HEK293 (cell line): ENCODE data around the gene INPP5F.

Experiments
- CTCF ChIA-PET: fragments of 350-600 bp; formaldehyde crosslinking; extraction: SDS; loops from one replicate; lab custom pipeline; 2021; ENCODE audit warnings: antibody characterized with exemption; lab: Yijun Ruan, JAX
- POLR2A ChIA-PET: fragments of 300-600 bp; formaldehyde crosslinking; extraction: SDS; loops from one replicate; lab custom pipeline; 2020; ENCODE audit warnings: antibody characterized with exemption, inconsistent platforms; lab: Yijun Ruan, JAX
- H3K27ac ChIP-seq: fragments of 200-500 bp; sonication (Bioruptor generic); 2 replicates; pipeline ENCODE4 v1.5.1; 2014; ENCODE audit warnings: low read depth, low read length, control low read depth, inconsistent platforms; ENCODE audit errors: extremely low read depth
- H3K36me3 ChIP-seq, 2 experiments: fragments of 200-500 bp in 1 of 2; sonication (Bioruptor generic) in 1 of 2; 1 replicate in 1 of 2; 2 replicates in 1 of 2; pipeline ENCODE4 v1.5.1; 2014 to 2017; ENCODE audit warnings: inconsistent platforms in 2 of 2, low read length in 2 of 2; ENCODE audit not compliant: control insufficient read depth in 2 of 2, insufficient read depth in 1 of 2
- H3K4me1 ChIP-seq: fragments of 200-500 bp; sonication (Bioruptor generic); 2 replicates; pipeline ENCODE4 v1.5.1; 2014; ENCODE audit warnings: mild to moderate bottlenecking, low read length, inconsistent platforms; ENCODE audit not compliant: control insufficient read depth, insufficient read depth
- H3K4me3 ChIP-seq: 2 replicates; pipeline ENCODE4 v1.5.1; 2011; ENCODE audit warnings: low read depth, mild to moderate bottlenecking, control low read depth, low read length, moderate library complexity
- H3K9me3 ChIP-seq: fragments of 200-500 bp; sonication (Bioruptor generic); 2 replicates; pipeline ENCODE4 v1.5.1; 2014; ENCODE audit warnings: low read depth, low read length, inconsistent platforms; ENCODE audit not compliant: control insufficient read depth, insufficient read depth
- GLIS2 ChIP-seq: fragments of 450-650 bp; formaldehyde crosslinking; IDR thresholded peaks from 2 replicates; pipeline ENCODE4 v1.5.1; 2016; ENCODE audit warnings: missing biosample characterization, missing genetic modification characterization
- KLF7 ChIP-seq: fragments of 450-650 bp; formaldehyde crosslinking; IDR thresholded peaks from 2 replicates; pipeline ENCODE4 v1.5.1; 2016; ENCODE audit warnings: missing biosample characterization, missing genetic modification characterization, borderline replicate concordance
- KLF9 ChIP-seq: fragments of 450-650 bp; formaldehyde crosslinking; IDR thresholded peaks from 2 replicates; pipeline ENCODE4 v1.5.1; 2016; ENCODE audit warnings: missing biosample characterization, missing genetic modification characterization, low read depth
- MYNN ChIP-seq: fragments of 450-650 bp; formaldehyde crosslinking; IDR thresholded peaks from 2 replicates; pipeline ENCODE4 v1.5.1; 2016; ENCODE audit warnings: missing biosample characterization, missing genetic modification characterization, borderline replicate concordance
- PATZ1 ChIP-seq: fragments of 450-650 bp; formaldehyde crosslinking; IDR thresholded peaks from 2 replicates; pipeline ENCODE4 v1.5.1; 2016; ENCODE audit warnings: missing biosample characterization, missing genetic modification characterization
- PRDM1 ChIP-seq: fragments of 450-650 bp; formaldehyde crosslinking; IDR thresholded peaks from 2 replicates; pipeline ENCODE4; 2016; ENCODE audit warnings: missing biosample characterization, missing genetic modification characterization
- SP7 ChIP-seq: fragments of 450-650 bp; formaldehyde crosslinking; IDR thresholded peaks from 2 replicates; pipeline ENCODE4 v1.5.1; 2016; ENCODE audit warnings: missing biosample characterization, missing genetic modification characterization
- ZBTB11 ChIP-seq: fragments of 450-650 bp; formaldehyde crosslinking; conservative IDR thresholded peaks from 2 replicates; pipeline ENCODE4 v1.5.1; 2016; ENCODE audit warnings: low read depth, missing biosample characterization, missing genetic modification characterization
- ZBTB26 ChIP-seq: fragments of 450-650 bp; formaldehyde crosslinking; optimal IDR thresholded peaks from 2 replicates; pipeline ENCODE3; 2016; ENCODE audit warnings: missing biosample characterization, mild to moderate bottlenecking, missing genetic modification characterization
- ZEB2 ChIP-seq: fragments of 450-650 bp; formaldehyde crosslinking; IDR thresholded peaks from 2 replicates; pipeline ENCODE4 v1.5.1; 2016; ENCODE audit warnings: missing biosample characterization, missing genetic modification characterization
- ZNF138 ChIP-seq: fragments of 450-650 bp; formaldehyde crosslinking; IDR thresholded peaks from 2 replicates; pipeline ENCODE4 v1.5.1; 2016; ENCODE audit warnings: missing biosample characterization, missing genetic modification characterization, borderline replicate concordance
- ZNF16 ChIP-seq: fragments of 450-650 bp; formaldehyde crosslinking; IDR thresholded peaks from 2 replicates; pipeline ENCODE4 v1.5.1; 2016; ENCODE audit warnings: low read depth, missing biosample characterization, missing genetic modification characterization
- ZNF175 ChIP-seq: fragments of 450-650 bp; formaldehyde crosslinking; IDR thresholded peaks from 2 replicates; pipeline ENCODE4 v1.5.1; 2016; ENCODE audit warnings: missing biosample characterization, missing genetic modification characterization
- ZNF18 ChIP-seq: fragments of 450-650 bp; formaldehyde crosslinking; IDR thresholded peaks from 2 replicates; pipeline ENCODE4 v1.5.1; 2016; ENCODE audit warnings: missing biosample characterization, missing genetic modification characterization
- ZNF221 ChIP-seq: fragments of 450-650 bp; formaldehyde crosslinking; IDR thresholded peaks from 2 replicates; pipeline ENCODE4 v1.5.1; 2017; ENCODE audit warnings: missing biosample characterization, missing genetic modification characterization, borderline replicate concordance
- ZNF239 ChIP-seq: fragments of 450-650 bp; formaldehyde crosslinking; IDR thresholded peaks from 2 replicates; pipeline ENCODE4 v1.5.1; 2016; ENCODE audit warnings: missing biosample characterization, missing genetic modification characterization
- ZNF266 ChIP-seq: fragments of 450-650 bp; formaldehyde crosslinking; IDR thresholded peaks from 2 replicates; pipeline ENCODE4 v1.5.1; 2016; ENCODE audit warnings: missing biosample characterization, missing genetic modification characterization, low read depth
- ZNF324 ChIP-seq: fragments of 450-650 bp; formaldehyde crosslinking; IDR thresholded peaks from 2 replicates; pipeline ENCODE4 v1.5.1; 2016; ENCODE audit warnings: missing biosample characterization, missing genetic modification characterization
- ZNF335 ChIP-seq: fragments of 450-650 bp; formaldehyde crosslinking; conservative IDR thresholded peaks from 2 replicates; pipeline ENCODE4 v1.5.1; 2016; ENCODE audit warnings: missing biosample characterization, missing genetic modification characterization
- ZNF449 ChIP-seq: fragments of 450-650 bp; formaldehyde crosslinking; IDR thresholded peaks from 2 replicates; pipeline ENCODE4 v1.5.1; 2017; ENCODE audit warnings: missing biosample characterization, mild to moderate bottlenecking, missing genetic modification characterization, moderate library complexity
- ZNF501 ChIP-seq: fragments of 450-650 bp; formaldehyde crosslinking; IDR thresholded peaks from 2 replicates; pipeline ENCODE4 v1.5.1; 2016; ENCODE audit warnings: missing biosample characterization, missing genetic modification characterization
- ZNF530 ChIP-seq: fragments of 450-650 bp; formaldehyde crosslinking; IDR thresholded peaks from 2 replicates; pipeline ENCODE4 v1.5.1; 2016; ENCODE audit warnings: low read depth, missing biosample characterization, missing genetic modification characterization
- ZNF560 ChIP-seq: fragments of 450-650 bp; formaldehyde crosslinking; IDR thresholded peaks from 2 replicates; pipeline ENCODE4 v1.5.1; 2017; ENCODE audit warnings: missing biosample characterization, missing genetic modification characterization, borderline replicate concordance
- ZNF580 ChIP-seq: fragments of 450-650 bp; formaldehyde crosslinking; IDR thresholded peaks from 2 replicates; pipeline ENCODE4 v1.5.1; 2016; ENCODE audit warnings: missing biosample characterization, missing genetic modification characterization
- ZNF660 ChIP-seq: fragments of 450-650 bp; IDR thresholded peaks from 2 replicates; pipeline ENCODE4 v1.5.1; 2018; ENCODE audit warnings: missing biosample characterization, mild to moderate bottlenecking, missing genetic modification characterization
- ZNF791 ChIP-seq: fragments of 450-650 bp; formaldehyde crosslinking; IDR thresholded peaks from 2 replicates; pipeline ENCODE4 v1.5.1; 2016; ENCODE audit warnings: missing biosample characterization, missing genetic modification characterization
- ZSCAN23 ChIP-seq: fragments of 450-650 bp; formaldehyde crosslinking; IDR thresholded peaks from 2 replicates; pipeline ENCODE4 v1.5.1; 2016; ENCODE audit warnings: missing biosample characterization, missing genetic modification characterization

INPP5F gene

GRCh38 chr10:119871881-119872609 lies 146.2 kb downstream of the INPP5F start:
- H3K36me3 ChIP-seq: no peaks in the 10 kb centered on the region
- H3K4me1 ChIP-seq: no peaks in the 10 kb centered on the region; the same call in 1 of the 2 replicates
- POLR2A ChIA-PET: interaction anchor here (0.6 to 3.8 kb wide), 9 partner anchors 8 to 275 kb away, joined by 3 to 49 read pairs (median 6); partner anchors contain the start of genes INPP5F, SEC23IP and TIAL1
- peak overlapping the region; percentile 99 for H3K27ac ChIP-seq
- H3K9me3 ChIP-seq: no peaks in the 10 kb centered on the region
- CTCF ChIA-PET: interaction anchor here (0.8 to 3.6 kb wide), 4 partner anchors 13 to 186 kb away, joined by 3 to 31 read pairs (median 10); no protein-coding TSS in a partner anchor
- H3K4me3 ChIP-seq: peak overlapping the region; percentile 76
- TF ChIP-seq ZNF239 (no peak), ZNF449 (tag by site-specific recombination) (no peak), GLIS2 (tag by site-specific recombination) (peak; percentile 71), ZNF18 (tag by site-specific recombination) (no peak), SP7 (tag by site-specific recombination) (peak; percentile 33; the same call in 1 of the 2 replicates), ZBTB11 (tag by site-specific recombination) (peak; percentile 54), ZNF266 (tag by site-specific recombination) (no peak), ZNF221 (tag by site-specific recombination) (no peak), ZNF335 (tag by site-specific recombination) (peak; percentile 79), ZNF660 (tag by site-specific recombination) (peak; percentile 49; the same call in 1 of the 2 replicates), ZEB2 (tag by site-specific recombination) (peak; percentile 21; the same call in 1 of the 2 replicates), ZNF580 (tag by site-specific recombination) (no peak), PATZ1 (peak; percentile 42; the same call in 1 of the 2 replicates), ZNF791 (tag by site-specific recombination) (no peak), ZNF16 (tag by site-specific recombination) (no peak), MYNN (no peak), ZSCAN23 (tag by site-specific recombination) (no peak), KLF7 (no peak), ZNF324 (tag by site-specific recombination) (no peak), KLF9 (peak; percentile 26; the same call in 1 of the 2 replicates), ZNF530 (tag by site-specific recombination) (no peak), ZNF501 (tag by site-specific recombination) (no peak), PRDM1 (tag by site-specific recombination) (no peak), ZNF560 (tag by site-specific recombination) (no peak), ZBTB26 (peak; percentile 40), ZNF138 (no peak), ZNF175 (no peak)
